Measurements from ENCODE around the gene ERC2. TPM values are rescaled to one million over a fixed set of nuclear protein-coding genes. Genes with fewer than 3 reads are reported as not detected.

Gene ERC2
- total and polyA plus RNA-seq, 2 of the 8 experiments (the other 6 are each of a cell fraction or from before 2014, with no cell fraction given): 16.4 to 22.8 TPM

GRCh38 chr3:56061279-56061626, 407.0 kb downstream of the ERC2 start:
- no peak overlapping the region for H2BK120ac ChIP-seq (replicated peaks; ENCODE audit: low read depth, low read length)
- POLR2A ChIA-PET (ENCODE audit: partially characterized antibody): no interaction called here
- no peak overlapping the region for H2AK5ac ChIP-seq (ENCODE audit: low read depth, low read length)
- no peak overlapping the region for H3K4me2 ChIP-seq (ENCODE audit: insufficient read depth in 1 of 2, low read depth in 2 of 2, low read length in 2 of 2)
- H3K27me3 ChIP-seq (replicated peaks in 1 of 4; ENCODE audit: control insufficient read depth in 3 of 4, extremely low read depth in 1 of 4, insufficient read depth in 3 of 4, low read length in 3 of 4): no peaks in the 10 kb centered on the region
- no peaks in the 10 kb centered on the region for H4K20me1 ChIP-seq (replicated peaks in 1 of 2; ENCODE audit: control insufficient read depth in 1 of 2, insufficient read depth in 2 of 2, low read length in 2 of 2)
- H2BK15ac ChIP-seq (ENCODE audit: low read length): no peak overlapping the region
- 89% methylated on average over 2 of the region's 2 CpGs; no CpG with 5 or more reads in 1 of the 2 experiments for WGBS, 2 experiments (ENCODE audit: extremely low coverage in 1 of 2, insufficient coverage in 1 of 2, insufficient read length in 1 of 2, insufficient replicate concordance in 2 of 2, low coverage in 1 of 2, low lambda C conversion rate in 2 of 2, missing lambda C conversion rate in 1 of 2)
- H2BK20ac ChIP-seq (ENCODE audit: low read length): no peak overlapping the region
- no peak overlapping the region for H4K8ac ChIP-seq (ENCODE audit: extremely low read depth, insufficient read depth, low read length)
- DNase-seq (ENCODE audit: low read depth in 1 of 2, low spot score in 2 of 2): no peak
- no peak overlapping the region for H4K91ac ChIP-seq (replicated peaks; ENCODE audit: insufficient read length, low read length)
- no peak overlapping the region for H3K18ac ChIP-seq (ENCODE audit: extremely low read depth, low read length)
- H3K56ac ChIP-seq (replicated peaks; ENCODE audit: insufficient read length, low read depth, low read length): no peak overlapping the region
- TF ChIP-seq SIX5 (IDR thresholded peaks at IDR 0.05; ENCODE audit: low read depth, low read length): no peak
- no peak for TF ChIP-seq RXRA (IDR thresholded peaks at IDR 0.05; ENCODE audit: insufficient read depth, low read depth, low read length)
- no peak for TF ChIP-seq GABPA (IDR thresholded peaks at IDR 0.05; ENCODE audit: borderline replicate concordance, insufficient read depth, low read length)
- TF ChIP-seq BACH1 (IDR thresholded peaks at IDR 0.05; ENCODE audit: low read length): no peak
- TF ChIP-seq RFX5 (IDR thresholded peaks at IDR 0.05; ENCODE audit: borderline replicate concordance, low read depth, low read length): no peak
- no peak for TF ChIP-seq JUND (IDR thresholded peaks at IDR 0.05; ENCODE audit: low read length)
- no peak for TF ChIP-seq KDM4A (IDR thresholded peaks at IDR 0.05; ENCODE audit: low read depth, low read length, severe bottlenecking)
- TF ChIP-seq MAFK (IDR thresholded peaks at IDR 0.05; ENCODE audit: low read depth, low read length): no peak
- TF ChIP-seq RBBP5 (IDR thresholded peaks at IDR 0.05; ENCODE audit: borderline replicate concordance, low read depth, low read length): no peak
- TF ChIP-seq POLR2A (IDR thresholded peaks at IDR 0.05; ENCODE audit: control extremely low read depth in 1 of 2, low read depth in 2 of 2, low read length in 2 of 2): no peak
- TF ChIP-seq ATF2 (IDR thresholded peaks at IDR 0.05; ENCODE audit: low read length): no peak
- H3K79me2 ChIP-seq (ENCODE audit: control insufficient read depth in 1 of 2, insufficient read depth in 2 of 2, low read length in 2 of 2): no peaks in the 10 kb centered on the region
- no peak overlapping the region for H4K5ac ChIP-seq (ENCODE audit: insufficient read length, low read depth, low read length)
- no peak for FAIRE-seq
- H2AFZ ChIP-seq (ENCODE audit: low read length): no peak overlapping the region
- no peaks in the 10 kb centered on the region for H3K79me1 ChIP-seq (ENCODE audit: low read depth, low read length)
- H2BK12ac ChIP-seq (ENCODE audit: low read depth, low read length): no peak overlapping the region
- CTCF ChIA-PET (ENCODE audit: partially characterized antibody): interaction anchor here (0.6 kb wide), 1 partner anchor 9 kb away, joined by 3 read pairs; no protein-coding TSS in a partner anchor
- H3K4me1 ChIP-seq (replicated peaks in 1 of 4; ENCODE audit: control insufficient read depth in 3 of 4, insufficient read depth in 4 of 4, low read length in 3 of 4): no peaks in the 10 kb centered on the region
- no peaks in the 10 kb centered on the region for H3K23me2 ChIP-seq (ENCODE audit: low read depth, low read length)
- no peak overlapping the region for H3K27ac ChIP-seq (ENCODE audit: low read depth, low read length)
- H3K9ac ChIP-seq (replicated peaks in 1 of 4; ENCODE audit: extremely low read depth in 1 of 4, low read depth in 3 of 4, low read length in 3 of 4): no peak overlapping the region
- no peak overlapping the region for H2BK5ac ChIP-seq (ENCODE audit: low read depth, low read length)
- H3K4me3 ChIP-seq (ENCODE audit: extremely low read depth in 1 of 4, insufficient read depth in 2 of 4, low read depth in 3 of 4, low read length in 4 of 4): no peak overlapping the region
- no peaks in the 10 kb centered on the region for H3K9me3 ChIP-seq (ENCODE audit: insufficient read depth in 2 of 2, low read depth in 1 of 2, low read length in 1 of 2)
- no peak overlapping the region for H3K4ac ChIP-seq (replicated peaks; ENCODE audit: insufficient read length, low read depth, low read length)
- H3K23ac ChIP-seq (ENCODE audit: insufficient read length): no peak overlapping the region
- no peak overlapping the region for H3K14ac ChIP-seq (ENCODE audit: insufficient read length)
- H3K36me3 ChIP-seq (ENCODE audit: control insufficient read depth in 2 of 4, insufficient read depth in 4 of 4, low read length in 3 of 4): no peaks in the 10 kb centered on the region

Data from H1 (cell line).